HG03045 (cell line): ENCODE data around the gene HOXC6.

ENCODE experiments used
- ATAC-seq: cut with Tn5 transposase; IDR thresholded peaks from one replicate; pipeline ENCODE4 v1.9.1; 2021; ENCODE audit warnings: mild to moderate bottlenecking, moderate library complexity; ENCODE audit not compliant: unreplicated experiment

The HOXC6 gene

GRCh38 chr12:54028314-54029201 is at the start of gene HOXC6:
TSS of gene HOXC6 (plus strand) at chr12:54028440. CDS start at chr12:54028522, 82 bp downstream.
- ATAC-seq, result no peak

DNA sequence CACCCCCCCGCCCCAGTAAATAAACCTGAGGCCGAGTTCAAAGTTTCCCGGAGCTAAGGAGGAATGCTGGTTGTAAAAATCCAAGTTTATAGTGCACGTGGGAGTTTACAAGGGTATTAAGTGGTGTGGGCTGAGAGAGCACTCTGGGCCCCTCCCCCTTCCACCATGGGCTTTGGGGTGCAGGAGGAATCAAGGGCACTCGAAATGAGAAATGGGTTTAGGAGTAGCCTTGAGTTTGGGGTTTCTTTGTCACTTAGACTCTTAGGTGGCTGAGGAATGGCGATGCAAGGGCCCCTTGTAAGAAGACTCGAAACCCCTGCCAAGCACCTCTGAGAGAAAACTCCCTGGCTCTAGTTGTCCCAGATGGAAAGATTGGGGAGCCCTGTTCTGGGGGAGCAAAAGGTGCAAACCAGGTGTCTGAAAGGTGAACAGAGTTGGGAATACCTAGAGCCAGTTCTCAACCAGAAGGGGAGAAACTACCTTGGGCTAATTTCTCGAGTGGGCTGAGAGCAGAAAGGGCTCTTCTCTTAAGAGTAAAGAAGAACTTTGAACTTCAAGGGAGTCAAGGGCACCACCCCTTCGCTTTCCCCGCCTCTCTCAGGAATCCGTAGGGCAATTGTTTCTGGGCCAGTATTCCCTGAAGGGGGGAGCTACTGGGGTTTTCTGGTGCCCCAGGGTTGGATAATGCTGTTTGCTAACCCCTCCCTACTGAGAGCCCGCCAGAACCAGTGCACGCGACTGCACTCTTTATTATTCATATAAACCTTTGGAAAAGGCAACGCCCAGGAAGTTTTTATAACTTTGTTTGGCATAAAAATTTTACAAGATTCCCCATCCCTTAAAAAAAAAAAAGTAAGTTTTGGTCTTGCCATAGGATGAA is 49.5 kb upstream of the HOXC6 start:
- ATAC-seq, result no peak

GRCh38 chr12:53980104-53980801 is 48.0 kb upstream of the HOXC6 start:
- no peak for ATAC-seq

GRCh38 chr12:53980802-53981496 is 47.3 kb upstream of the HOXC6 start:
- ATAC-seq, result no peak

- no peak for ATAC-seq
These were observed 46.3 kb upstream of the HOXC6 start for GRCh38 chr12:53981634-53982565.

DNA sequence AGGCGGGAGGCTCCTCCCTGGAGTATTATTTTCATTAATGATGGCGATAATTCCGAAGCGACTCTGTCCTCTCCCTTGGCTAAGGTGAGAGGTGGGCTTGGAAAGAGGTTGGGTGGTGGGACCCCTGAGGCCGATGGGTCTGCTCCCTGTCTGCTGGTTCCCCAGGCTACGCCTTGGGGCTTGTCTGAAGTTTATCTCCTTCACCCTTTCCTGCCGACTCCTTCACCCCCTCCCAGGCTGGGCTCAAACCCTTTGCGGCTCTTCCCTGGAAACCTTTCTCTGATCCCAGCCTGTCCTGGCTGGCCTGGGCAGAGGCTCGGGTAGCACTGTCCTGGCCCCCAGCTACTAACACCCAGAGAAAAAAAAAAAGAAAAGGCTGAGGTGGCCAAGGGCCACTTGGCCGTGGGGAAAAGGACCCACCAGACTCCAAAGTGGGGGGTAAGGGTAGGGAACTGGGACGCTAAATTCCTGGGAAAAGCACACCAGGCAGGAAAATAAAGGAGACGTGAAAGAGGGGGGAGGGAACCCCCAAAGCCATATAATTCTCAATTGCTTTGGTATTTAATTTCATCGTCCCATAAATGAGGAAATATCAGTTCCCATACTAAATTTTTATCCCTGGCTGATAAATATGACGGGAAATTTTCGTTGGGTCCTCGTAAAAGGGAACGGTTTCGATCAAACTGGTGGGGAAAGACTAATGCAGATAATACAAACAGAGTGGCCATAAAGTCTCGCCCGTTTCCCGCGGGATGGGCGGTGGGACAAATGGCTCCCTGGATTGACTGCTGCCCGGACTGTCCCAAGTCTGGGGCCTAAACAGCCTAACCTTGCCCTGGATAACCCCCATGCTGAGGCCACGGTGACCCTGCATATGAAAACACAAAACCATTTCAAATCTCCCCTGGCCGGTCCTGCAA is 45.3 kb upstream of the HOXC6 start:
- no peak for ATAC-seq

- ATAC-seq, result no peak
These were observed 44.7 kb upstream of the HOXC6 start for GRCh38 chr12:53983568-53983949.

GRCh38 chr12:53983950-53984572 is 44.2 kb upstream of the HOXC6 start:
- ATAC-seq, result no peak

DNA sequence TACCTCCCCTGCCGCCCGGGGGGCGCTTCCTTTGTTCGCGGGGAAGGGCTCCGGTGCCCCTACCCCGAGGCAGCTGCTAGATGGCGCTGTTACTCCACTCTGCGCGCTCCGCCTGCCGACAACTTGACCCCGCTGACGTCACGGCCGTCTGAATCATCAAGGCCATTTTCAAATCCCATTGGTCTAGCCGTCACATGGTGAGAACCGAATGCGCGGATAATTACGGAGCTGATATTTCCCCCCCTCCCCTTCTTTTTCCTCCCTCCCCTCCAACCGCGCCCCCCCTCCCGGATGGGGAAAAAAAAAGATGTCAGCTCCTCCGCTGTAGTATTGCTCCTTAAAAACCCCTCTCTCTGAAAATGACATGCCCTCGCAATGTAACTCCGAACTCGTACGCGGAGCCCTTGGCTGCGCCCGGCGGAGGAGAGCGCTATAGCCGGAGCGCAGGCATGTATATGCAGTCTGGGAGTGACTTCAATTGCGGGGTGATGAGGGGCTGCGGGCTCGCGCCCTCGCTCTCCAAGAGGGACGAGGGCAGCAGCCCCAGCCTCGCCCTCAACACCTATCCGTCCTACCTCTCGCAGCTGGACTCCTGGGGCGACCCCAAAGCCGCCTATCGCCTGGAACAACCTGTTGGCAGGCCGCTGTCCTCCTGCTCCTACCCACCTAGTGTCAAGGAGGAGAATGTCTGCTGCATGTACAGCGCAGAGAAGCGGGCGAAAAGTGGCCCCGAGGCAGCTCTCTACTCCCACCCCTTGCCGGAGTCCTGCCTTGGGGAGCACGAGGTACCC is 43.1 kb upstream of the HOXC6 start, which contains the start of gene HOXC10:
Gene HOXC10, plus strand, starts transcription at position 246 of the 791 bp plus-strand sequence. Its CDS starts 114 bp downstream, at position 360.
- no peak for ATAC-seq

GRCh38 chr12:53985692-53985993 is 42.6 kb upstream of the HOXC6 start:
- ATAC-seq, result no peak

DNA sequence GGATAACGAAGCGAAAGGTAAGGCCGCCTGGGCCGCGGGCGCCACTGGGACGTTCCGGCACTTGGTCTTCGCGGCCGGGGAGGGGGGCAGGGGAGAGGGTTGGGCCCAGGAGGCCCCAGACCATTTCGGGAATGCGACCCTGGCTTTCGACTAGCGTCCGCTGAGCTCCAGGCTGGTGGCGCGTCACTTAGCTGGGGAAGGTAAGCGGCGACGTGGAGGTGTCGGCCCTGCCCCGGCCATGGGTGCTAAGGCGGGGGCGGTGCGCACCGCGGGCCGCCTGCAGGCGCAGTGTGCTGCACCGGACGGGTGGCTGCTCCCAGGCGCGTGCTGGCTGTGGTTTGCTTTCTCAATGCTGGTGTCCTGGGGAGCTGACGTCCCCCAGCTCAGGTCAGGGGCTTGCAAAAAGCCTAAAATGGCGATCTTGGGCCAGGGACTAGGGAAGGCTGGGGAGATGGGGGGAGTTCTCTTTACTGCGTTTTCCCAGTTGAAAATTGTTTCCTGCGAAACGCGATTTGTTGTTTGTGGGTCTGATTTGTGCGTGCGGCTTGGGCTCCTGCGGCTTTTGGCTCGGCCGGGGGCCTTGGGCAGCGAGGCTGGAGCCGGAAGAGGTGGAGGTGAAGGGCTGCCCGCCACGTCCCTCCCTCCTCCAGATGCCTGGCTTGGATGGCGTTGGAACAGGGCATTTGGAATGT is 42.1 kb upstream of the HOXC6 start:
- no peak for ATAC-seq

- no peak for ATAC-seq
These were observed 41.4 kb upstream of the HOXC6 start for GRCh38 chr12:53986686-53987483.

- ATAC-seq, result no peak
These were observed 40.4 kb upstream of the HOXC6 start for GRCh38 chr12:53987787-53988230.

DNA sequence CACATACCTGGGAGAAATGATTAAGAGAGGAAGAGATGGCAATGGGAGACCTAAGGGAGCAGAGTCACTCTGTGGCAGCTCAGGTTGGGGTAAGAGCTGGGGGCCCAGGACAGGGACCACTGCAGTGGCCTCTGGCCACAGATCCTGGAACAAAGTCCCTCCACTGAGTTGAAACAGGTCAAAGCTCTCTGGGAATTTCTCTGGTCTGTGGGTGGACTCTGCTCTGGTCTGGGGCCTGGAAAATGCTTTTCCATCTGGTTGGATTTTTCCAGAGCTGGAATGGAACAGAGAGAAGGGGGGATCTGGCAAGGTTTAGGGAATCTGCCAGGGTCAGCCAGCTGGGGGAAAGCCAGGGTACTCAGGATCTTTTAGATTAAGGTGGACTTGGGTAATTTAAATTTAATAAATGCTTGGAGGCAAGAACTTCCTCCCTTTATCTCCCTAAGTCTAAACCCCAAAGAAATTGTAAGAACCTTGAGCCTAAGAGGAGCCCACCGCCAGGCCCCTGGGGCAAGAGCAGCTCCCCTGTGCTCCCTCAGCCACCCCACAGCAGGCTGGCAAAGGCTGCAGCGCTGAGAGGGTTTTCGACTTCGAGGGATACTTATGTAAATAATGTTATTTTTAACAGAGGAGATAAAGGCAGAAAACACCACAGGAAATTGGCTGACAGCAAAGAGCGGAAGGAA is 39.6 kb upstream of the HOXC6 start:
- no peak for ATAC-seq
